HEK293T (cell line): ENCODE data around the gene MAML2.

Source experiments
- CTCF ChIA-PET: fragments of 350-600 bp; formaldehyde crosslinking; extraction: SDS; loops from one replicate; lab custom pipeline; 2021; ENCODE audit warnings: antibody characterized with exemption, inconsistent platforms; lab: Yijun Ruan, JAX
- POLR2A ChIA-PET: fragments of 350-600 bp; formaldehyde crosslinking; extraction: SDS; loops from one replicate; lab custom pipeline; 2020; ENCODE audit warnings: antibody characterized with exemption, inconsistent platforms; lab: Yijun Ruan, JAX
- DNase-seq: peaks from one replicate; pipeline ENCODE4 v3.0.0; 2012; ENCODE audit warnings: mixed read lengths; ENCODE audit errors: extremely low spot score
- ARNT ChIP-seq: fragments of 450-650 bp; IDR thresholded peaks from 2 replicates; pipeline ENCODE4 v1.6.1; 2017; ENCODE audit warnings: mild to moderate bottlenecking
- BHLHE40 ChIP-seq: fragments of 450-650 bp; IDR thresholded peaks from 2 replicates; pipeline ENCODE4 v1.6.1; 2016; ENCODE audit warnings: mild to moderate bottlenecking, moderate library complexity, borderline replicate concordance
- CTBP1 ChIP-seq: fragments of 450-650 bp; IDR thresholded peaks from 2 replicates; pipeline ENCODE4 v1.6.1; 2016; ENCODE audit warnings: borderline replicate concordance
- ELF4 ChIP-seq: fragments of 450-650 bp; IDR thresholded peaks from 2 replicates; pipeline ENCODE4 v1.6.1; 2017; ENCODE audit warnings: antibody characterized with exemption
- FOXA1 ChIP-seq: fragments of 450-650 bp; IDR thresholded peaks from 2 replicates; pipeline ENCODE4 v1.6.1; 2016; ENCODE audit warnings: mild to moderate bottlenecking
- FOXK2 ChIP-seq: fragments of 450-650 bp; IDR thresholded peaks from 2 replicates; pipeline ENCODE4 v1.6.1; 2016; ENCODE audit warnings: mild to moderate bottlenecking
- FOXM1 ChIP-seq: fragments of 450-650 bp; IDR thresholded peaks from 2 replicates; pipeline ENCODE4 v1.6.1; 2017; ENCODE audit warnings: mild to moderate bottlenecking, borderline replicate concordance
- HDGF ChIP-seq: fragments of 450-650 bp; IDR thresholded peaks from 2 replicates; pipeline ENCODE4 v1.6.1; 2017; ENCODE audit warnings: antibody characterized with exemption, borderline replicate concordance
- L3MBTL2 ChIP-seq: fragments of 450-650 bp; conservative IDR thresholded peaks from 2 replicates; pipeline ENCODE4 v1.6.1; 2016; ENCODE audit warnings: mild to moderate bottlenecking
- LEF1 ChIP-seq: fragments of 450-650 bp; IDR thresholded peaks from 2 replicates; pipeline ENCODE4 v1.6.1; 2017; ENCODE audit warnings: mild to moderate bottlenecking, borderline replicate concordance
- NFRKB ChIP-seq: fragments of 450-650 bp; IDR thresholded peaks from 2 replicates; pipeline ENCODE4 v1.6.1; 2016; ENCODE audit warnings: mild to moderate bottlenecking, moderate library complexity
- PKNOX1 ChIP-seq: fragments of 450-650 bp; IDR thresholded peaks from 2 replicates; pipeline ENCODE4 v1.6.1; 2016
- SP1 ChIP-seq: fragments of 450-650 bp; IDR thresholded peaks from 2 replicates; pipeline ENCODE4 v1.6.1; 2017
- SUZ12 ChIP-seq: fragments of 450-650 bp; IDR thresholded peaks from 2 replicates; pipeline ENCODE4 v1.6.1; 2016; ENCODE audit warnings: mild to moderate bottlenecking
- TARDBP ChIP-seq: fragments of 450-650 bp; IDR thresholded peaks from 2 replicates; pipeline ENCODE4 v1.6.1; 2016
- ZNF384 ChIP-seq: fragments of 450-650 bp; IDR thresholded peaks from 2 replicates; pipeline ENCODE4 v1.6.1; 2016

Gene MAML2

GRCh38 chr11:96062134-96062533, 280.9 kb downstream of the MAML2 start:
- POLR2A ChIA-PET = no interaction called here
- DNase-seq = no peak
- CTCF ChIA-PET = no interaction called here
- no peak for TF ChIP-seq SUZ12
- no peak for TF ChIP-seq HDGF
- TF ChIP-seq FOXM1 = no peak
- no peak for TF ChIP-seq FOXK2
- no peak for TF ChIP-seq LEF1
- no peak for TF ChIP-seq FOXA1
- TF ChIP-seq ARNT = no peak
- TF ChIP-seq CTBP1 = no peak
- TF ChIP-seq L3MBTL2 = no peak
- no peak for TF ChIP-seq TARDBP
- TF ChIP-seq ZNF384 = no peak
- TF ChIP-seq SP1 = no peak
- TF ChIP-seq NFRKB = no peak
- no peak for TF ChIP-seq PKNOX1
- no peak for TF ChIP-seq ELF4
- no peak for TF ChIP-seq BHLHE40

GRCh38 chr11:96061730-96062129, 281.3 kb downstream of the MAML2 start:
- DNase-seq = no peak
- CTCF ChIA-PET = no interaction called here
- no peak for TF ChIP-seq ELF4
- POLR2A ChIA-PET = no interaction called here

DNA sequence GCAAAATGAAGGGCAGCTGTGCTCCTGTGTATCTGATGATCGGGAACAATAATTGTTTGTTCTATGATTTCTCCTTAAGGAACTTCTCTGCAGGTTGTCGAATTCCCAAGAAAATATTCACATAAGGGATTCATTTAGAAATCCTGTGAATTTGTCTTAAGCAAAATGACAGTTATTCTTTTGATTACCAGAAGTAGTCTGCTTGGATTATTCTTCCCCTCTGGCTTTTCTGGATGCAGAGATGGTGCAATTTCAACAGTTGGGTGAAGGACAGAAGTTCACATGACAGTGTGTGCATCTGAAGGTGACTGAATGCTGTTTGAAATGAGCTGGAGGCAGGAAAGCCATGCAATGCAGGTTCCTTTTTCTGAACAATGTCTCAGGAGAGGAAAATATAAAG, 281.9 kb downstream of the MAML2 start:
- DNase-seq = no peak
- TF ChIP-seq HDGF = no peak
- no peak for TF ChIP-seq SUZ12
- no peak for TF ChIP-seq PKNOX1
- TF ChIP-seq ZNF384 = no peak
- TF ChIP-seq ARNT = no peak
- no peak for TF ChIP-seq LEF1
- no peak for TF ChIP-seq SP1
- no peak for TF ChIP-seq L3MBTL2
- TF ChIP-seq CTBP1 = no peak
- TF ChIP-seq FOXM1 = no peak
- no peak for TF ChIP-seq NFRKB
- no peak for TF ChIP-seq FOXK2
- no peak for TF ChIP-seq ELF4
- TF ChIP-seq TARDBP = no peak
- no peak for TF ChIP-seq FOXA1
- POLR2A ChIA-PET = no interaction called here
- CTCF ChIA-PET = no interaction called here

DNA sequence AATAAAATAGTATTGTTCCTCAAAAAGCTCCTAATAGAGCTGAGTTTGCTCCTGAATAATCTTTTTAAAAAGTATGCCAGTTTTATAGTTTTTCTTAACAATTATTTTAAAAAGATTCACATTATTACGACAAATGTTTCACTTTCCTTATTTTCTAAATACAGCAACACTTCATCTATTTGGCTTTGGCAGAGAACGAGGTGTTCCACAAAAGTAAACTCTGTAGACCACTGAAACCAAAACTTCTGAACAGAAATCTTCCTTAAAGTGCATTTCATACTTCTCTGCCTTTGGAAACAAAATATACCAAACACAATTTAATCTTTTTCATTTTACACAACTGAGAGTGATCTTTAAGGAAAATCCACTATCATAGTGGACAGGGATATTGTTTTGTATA, 285.5 kb downstream of the MAML2 start:
- no peak for TF ChIP-seq CTBP1
- no peak for DNase-seq
- POLR2A ChIA-PET = no interaction called here
- CTCF ChIA-PET = no interaction called here

GRCh38 chr11:96056576-96056975, 286.4 kb downstream of the MAML2 start:
- DNase-seq = no peak
- no peak for TF ChIP-seq FOXM1
- TF ChIP-seq BHLHE40 = no peak
- TF ChIP-seq ELF4 = no peak
- no peak for TF ChIP-seq L3MBTL2
- TF ChIP-seq PKNOX1 = no peak
- TF ChIP-seq LEF1 = no peak
- no peak for TF ChIP-seq SP1
- no peak for TF ChIP-seq CTBP1
- no peak for TF ChIP-seq NFRKB
- TF ChIP-seq HDGF = no peak
- no peak for TF ChIP-seq FOXA1
- TF ChIP-seq SUZ12 = no peak
- TF ChIP-seq TARDBP = no peak
- TF ChIP-seq ZNF384 = no peak
- no peak for TF ChIP-seq ARNT
- TF ChIP-seq FOXK2 = no peak
- POLR2A ChIA-PET = no interaction called here
- CTCF ChIA-PET = interaction anchor here (0.6 to 2.9 kb wide), 8 partner anchors 8 to 337 kb away, joined by 3 to 32 read pairs (median 4); partner anchors contain the start of gene MAML2

- no peak for DNase-seq
- TF ChIP-seq CTBP1 (no peak), FOXA1 (no peak), SP1 (no peak), HDGF (no peak), TARDBP (no peak), FOXK2 (no peak)
- CTCF ChIA-PET = interaction anchor here (0.6 to 2.9 kb wide), 11 partner anchors 9 to 338 kb away, joined by 3 to 32 read pairs (median 4); partner anchors contain the start of gene MAML2
Measured at GRCh38 chr11:96055706-96056387, 287.1 kb downstream of the MAML2 start.

More at GRCh38 chr11:96055706-96056387, 287.1 kb downstream of the MAML2 start:
- POLR2A ChIA-PET = no interaction called here
